ENCODE data around the gene ZSWIM1. TPM values are rescaled to one million over a fixed set of nuclear protein-coding genes. Genes with fewer than 3 reads are reported as not detected.

ZSWIM1 gene
- total and polyA plus RNA-seq, 2 experiments from 2014 or later: 6.6 to 7.7 TPM

- no peak overlapping the region for H3K4me3 ChIP-seq
- no peaks in the 10 kb centered on the region for H4K20me1 ChIP-seq (ENCODE audit: insufficient read depth)
- H3F3A ChIP-seq (ENCODE audit: insufficient read depth): peaks cover 5% of the 10 kb centered on the region; the same call in 1 of the 2 replicates
- no peak overlapping the region for H3K27ac ChIP-seq
- no peak for DNase-seq
- no peak overlapping the region for H2AFZ ChIP-seq
- H3K9ac ChIP-seq: no peak overlapping the region
- WGBS, 2 experiments (ENCODE audit: low coverage in 1 of 2, low lambda C conversion rate in 2 of 2, missing lambda C conversion rate in 2 of 2): 86 to 88% methylated on average over 9 of the region's 9 CpGs
- no peaks in the 10 kb centered on the region for H3K36me3 ChIP-seq (ENCODE audit: low read depth)
- no peak overlapping the region for H3K4me2 ChIP-seq (ENCODE audit: unreplicated experiment)
- no peaks in the 10 kb centered on the region for H3K9me3 ChIP-seq (ENCODE audit: low read depth)
- H3K4me1 ChIP-seq (ENCODE audit: insufficient read depth): peaks cover 6% of the 10 kb centered on the region
- H3K79me2 ChIP-seq (ENCODE audit: insufficient read depth): no peaks in the 10 kb centered on the region
- in situ Hi-C loops (cut with MboI): no loop called here
- H3K9me2 ChIP-seq (ENCODE audit: insufficient read depth): no peaks in the 10 kb centered on the region
- TF ChIP-seq EZH2 (IDR thresholded peaks at IDR 0.05; ENCODE audit: insufficient read depth, poor library complexity, severe bottlenecking): no peak
- no peak for TF ChIP-seq EZH2phosphoT487 (IDR thresholded peaks at IDR 0.05; ENCODE audit: insufficient read depth, low read depth)
- H3K27me3 ChIP-seq (replicated peaks; ENCODE audit: insufficient read depth): no peaks in the 10 kb centered on the region
Measured at GRCh38 chr20:45920462-45921336, 39.7 kb downstream of the ZSWIM1 start.

GRCh38 chr20:45921337-45922189, 40.5 kb downstream of the ZSWIM1 start:
- in situ Hi-C loops (cut with MboI): no loop called here
- no peaks in the 10 kb centered on the region for H3K27me3 ChIP-seq (replicated peaks; ENCODE audit: insufficient read depth)
- no peak overlapping the region for H2AFZ ChIP-seq
- peaks cover 6% of the 10 kb centered on the region for H3K4me1 ChIP-seq (ENCODE audit: insufficient read depth)
- peaks cover 5% of the 10 kb centered on the region; the same call in 1 of the 2 replicates for H3F3A ChIP-seq (ENCODE audit: insufficient read depth)
- no peaks in the 10 kb centered on the region for H3K36me3 ChIP-seq (ENCODE audit: low read depth)
- no peak overlapping the region for H3K4me3 ChIP-seq
- H3K9me3 ChIP-seq (ENCODE audit: low read depth): no peaks in the 10 kb centered on the region
- no peak overlapping the region for H3K27ac ChIP-seq
- no peak overlapping the region for H3K9ac ChIP-seq
- WGBS, 2 experiments (ENCODE audit: low coverage in 1 of 2, low lambda C conversion rate in 2 of 2, missing lambda C conversion rate in 2 of 2): 81% methylated on average over 11 of the region's 11 CpGs
- no peaks in the 10 kb centered on the region for H4K20me1 ChIP-seq (ENCODE audit: insufficient read depth)
- no peak for DNase-seq
- TF ChIP-seq EZH2 (IDR thresholded peaks at IDR 0.05; ENCODE audit: insufficient read depth, poor library complexity, severe bottlenecking): no peak
- TF ChIP-seq EZH2phosphoT487 (IDR thresholded peaks at IDR 0.05; ENCODE audit: insufficient read depth, low read depth): no peak
- H3K4me2 ChIP-seq (ENCODE audit: unreplicated experiment): no peak overlapping the region
- no peaks in the 10 kb centered on the region for H3K79me2 ChIP-seq (ENCODE audit: insufficient read depth)
- H3K9me2 ChIP-seq (ENCODE audit: insufficient read depth): no peaks in the 10 kb centered on the region

- in situ Hi-C loops (cut with MboI): no loop called here
- Histone ChIP-seq H3K4me2 (ENCODE audit: unreplicated experiment) (peak overlapping the region; percentile 74), H3K9me3 (ENCODE audit: low read depth) (no peaks in the 10 kb centered on the region), H3K27ac (no peak overlapping the region), H3K79me2 (ENCODE audit: insufficient read depth) (no peaks in the 10 kb centered on the region), H3K27me3 (replicated peaks; ENCODE audit: insufficient read depth) (no peaks in the 10 kb centered on the region), H3K36me3 (ENCODE audit: low read depth) (no peaks in the 10 kb centered on the region), H4K20me1 (ENCODE audit: insufficient read depth) (no peaks in the 10 kb centered on the region), H3K9me2 (ENCODE audit: insufficient read depth) (no peaks in the 10 kb centered on the region), H3K4me1 (ENCODE audit: insufficient read depth) (no peaks in the 10 kb centered on the region; the same call in none of the 2 replicates), H3K9ac (peak overlapping the region; percentile 53), H2AFZ (peak overlapping the region; percentile 80), H3K4me3 (peak overlapping the region; percentile 37), H3F3A (ENCODE audit: insufficient read depth) (peaks cover 10% of the 10 kb centered on the region; the same call in 1 of the 2 replicates)
- TF ChIP-seq EZH2phosphoT487 (IDR thresholded peaks at IDR 0.05; ENCODE audit: insufficient read depth, low read depth) (no peak), EZH2 (IDR thresholded peaks at IDR 0.05; ENCODE audit: insufficient read depth, poor library complexity, severe bottlenecking) (no peak)
- WGBS, 2 experiments (ENCODE audit: low coverage in 1 of 2, low lambda C conversion rate in 2 of 2, missing lambda C conversion rate in 2 of 2): 30% methylated on average over 21 of the region's 21 CpGs
- DNase-seq: peak; percentile 73
Measured at GRCh38 chr20:45924391-45925261, 43.6 kb downstream of the ZSWIM1 start.

Measured in GM23248 (cell line).